SK-N-MC (cell line): ENCODE measurements around the gene FAM3A.
A peak's percentile ranks its signal among the peaks of the same experiment; 100 is the strongest.

Experiments used
- DNase-seq: peaks from one replicate; pipeline ENCODE4 v3.0.0-alpha.2; 2011; ENCODE audit warnings: low read depth, low spot score
- H3K27ac ChIP-seq: fragments of 200-600 bp; sonication (generic); 2 replicates; pipeline ENCODE4 v1.5.1; 2016; ENCODE audit warnings: mixed run types
- H3K36me3 ChIP-seq: fragments of 200-600 bp; sonication (generic); 2 replicates; pipeline ENCODE4 v1.6.1; 2017; ENCODE audit warnings: antibody characterized with exemption, low read length, mixed read lengths; ENCODE audit not compliant: insufficient read depth
- H3K4me3 ChIP-seq: fragments of 200-600 bp; sonication (generic); 2 replicates; pipeline ENCODE4 v1.5.1; 2016
- H3K9ac ChIP-seq: fragments of 200-600 bp; sonication (generic); 2 replicates; pipeline ENCODE4 v1.8.0; 2017; ENCODE audit warnings: mixed run types, mixed read lengths; ENCODE audit not compliant: insufficient read length
- H3K9me3 ChIP-seq: fragments of 200-600 bp; sonication (generic); 2 replicates; pipeline ENCODE4 v1.6.1; 2017; ENCODE audit warnings: low read depth, mild to moderate bottlenecking, antibody characterized with exemption, low read length, moderate library complexity, mixed read lengths
- EZH2 ChIP-seq: fragments of 200-600 bp; sonication (generic); IDR thresholded peaks from one replicate; pipeline ENCODE4 v1.6.1; 2017; ENCODE audit warnings: antibody characterized with exemption
- FOXP2 ChIP-seq: optimal IDR thresholded peaks from 2 replicates; pipeline ENCODE3; 2011; ENCODE audit warnings: mild to moderate bottlenecking, moderate library complexity; ENCODE audit not compliant: insufficient read depth; ENCODE audit errors: extremely low read length, control extremely low read depth
- POLR2AphosphoS5 ChIP-seq: IDR thresholded peaks from 2 replicates; pipeline ENCODE4 v1.6.1; 2012; ENCODE audit warnings: mild to moderate bottlenecking, low read depth, low read length, borderline replicate concordance

Gene FAM3A

GRCh38 chrX:154478728-154479622, 37.1 kb downstream of the FAM3A start, which contains the start of gene LAGE3:
Gene LAGE3, minus strand, starts transcription at chrX:154479281. Its CDS starts 366 bp downstream, at chrX:154478915.
- DNase-seq = peak; percentile 16
- H3K9ac ChIP-seq = peak within 1 kb of the TSS; percentile 62
- TF ChIP-seq EZH2 = no peak
- TF ChIP-seq POLR2AphosphoS5 = peak; percentile 72; the same call in 1 of the 2 replicates
- TF ChIP-seq FOXP2 = no peak
- no peaks in the 10 kb centered on the region for H3K36me3 ChIP-seq
- H3K4me3 ChIP-seq = peak within 1 kb of the TSS; percentile 79
- H3K27ac ChIP-seq = peak within 1 kb of the TSS; percentile 80
- no peaks in the 10 kb centered on the region for H3K9me3 ChIP-seq

- Histone ChIP-seq H3K27ac (no peak overlapping the region), H3K36me3 (no peaks in the 10 kb centered on the region), H3K9me3 (no peaks in the 10 kb centered on the region), H3K9ac (peak overlapping the region; percentile 62), H3K4me3 (peak overlapping the region; percentile 79)
- no peak for DNase-seq
- no peak for TF ChIP-seq FOXP2
- no peak for TF ChIP-seq POLR2AphosphoS5
- no peak for TF ChIP-seq EZH2
Observed at GRCh38 chrX:154477891-154478477, 38.0 kb downstream of the FAM3A start.

- Histone ChIP-seq H3K27ac (no peak overlapping the region), H3K36me3 (no peaks in the 10 kb centered on the region), H3K9ac (no peak overlapping the region), H3K4me3 (no peak overlapping the region), H3K9me3 (no peaks in the 10 kb centered on the region)
- no peak for DNase-seq
- no peak for TF ChIP-seq FOXP2
- no peak for TF ChIP-seq EZH2
- no peak for TF ChIP-seq POLR2AphosphoS5
Observed at GRCh38 chrX:154476821-154477220, 39.2 kb downstream of the FAM3A start.

- Histone ChIP-seq H3K9ac (no peak overlapping the region), H3K9me3 (no peaks in the 10 kb centered on the region), H3K27ac (no peak overlapping the region), H3K4me3 (no peak overlapping the region), H3K36me3 (no peaks in the 10 kb centered on the region; the same call in 1 of the 2 replicates)
- TF ChIP-seq POLR2AphosphoS5 (no peak), FOXP2 (no peak), EZH2 (no peak)
- DNase-seq = no peak
Observed at GRCh38 chrX:154473683-154474082, 42.3 kb downstream of the FAM3A start.

- Histone ChIP-seq H3K9ac (no peak overlapping the region), H3K9me3 (no peaks in the 10 kb centered on the region), H3K36me3 (no peaks in the 10 kb centered on the region; the same call in 1 of the 2 replicates), H3K27ac (no peak overlapping the region), H3K4me3 (no peak overlapping the region)
- no peak for TF ChIP-seq FOXP2
- TF ChIP-seq POLR2AphosphoS5 = no peak
- no peak for TF ChIP-seq EZH2
- DNase-seq = no peak
Observed at GRCh38 chrX:154472685-154473632, 43.1 kb downstream of the FAM3A start.

- TF ChIP-seq POLR2AphosphoS5 (no peak), EZH2 (no peak), FOXP2 (no peak)
- Histone ChIP-seq H3K27ac (no peak overlapping the region), H3K9ac (no peak overlapping the region), H3K36me3 (no peaks in the 10 kb centered on the region; the same call in 1 of the 2 replicates), H3K9me3 (no peaks in the 10 kb centered on the region), H3K4me3 (no peak overlapping the region)
- DNase-seq = no peak
Observed at GRCh38 chrX:154471839-154472684, 44.0 kb downstream of the FAM3A start.

GRCh38 chrX:154470914-154471568, 45.0 kb downstream of the FAM3A start:
- H3K36me3 ChIP-seq = no peaks in the 10 kb centered on the region; the same call in 1 of the 2 replicates
- TF ChIP-seq FOXP2 (no peak), EZH2 (no peak), POLR2AphosphoS5 (no peak)
- no peak overlapping the region for H3K27ac ChIP-seq
- H3K4me3 ChIP-seq = no peak overlapping the region
- no peak overlapping the region for H3K9ac ChIP-seq
- DNase-seq = no peak
- no peaks in the 10 kb centered on the region for H3K9me3 ChIP-seq

GRCh38 chrX:154470434-154470833, 45.6 kb downstream of the FAM3A start:
- Histone ChIP-seq H3K27ac (no peak overlapping the region), H3K9me3 (no peaks in the 10 kb centered on the region), H3K4me3 (no peak overlapping the region), H3K9ac (no peak overlapping the region), H3K36me3 (no peaks in the 10 kb centered on the region; the same call in 1 of the 2 replicates)
- TF ChIP-seq FOXP2 (no peak), POLR2AphosphoS5 (no peak), EZH2 (no peak)
- DNase-seq = no peak
